Activated CD4-positive, alpha-beta T cell treated with anti-CD3 and anti-CD28 coated beads, Interleukin-2, amount 50 U/mL, for 1 hour (primary cell): ENCODE results near the gene CPEB1.
"Not testable (repeated sequence)": the region's sequence is repeated elsewhere in the genome, so short reads cannot be mapped to it uniquely, and the experiment has no call there.

Experiments used
- DNase-seq: peaks from one replicate; pipeline ENCODE4 v3.0.0-alpha.2; 2020

CPEB1 gene

DNA sequence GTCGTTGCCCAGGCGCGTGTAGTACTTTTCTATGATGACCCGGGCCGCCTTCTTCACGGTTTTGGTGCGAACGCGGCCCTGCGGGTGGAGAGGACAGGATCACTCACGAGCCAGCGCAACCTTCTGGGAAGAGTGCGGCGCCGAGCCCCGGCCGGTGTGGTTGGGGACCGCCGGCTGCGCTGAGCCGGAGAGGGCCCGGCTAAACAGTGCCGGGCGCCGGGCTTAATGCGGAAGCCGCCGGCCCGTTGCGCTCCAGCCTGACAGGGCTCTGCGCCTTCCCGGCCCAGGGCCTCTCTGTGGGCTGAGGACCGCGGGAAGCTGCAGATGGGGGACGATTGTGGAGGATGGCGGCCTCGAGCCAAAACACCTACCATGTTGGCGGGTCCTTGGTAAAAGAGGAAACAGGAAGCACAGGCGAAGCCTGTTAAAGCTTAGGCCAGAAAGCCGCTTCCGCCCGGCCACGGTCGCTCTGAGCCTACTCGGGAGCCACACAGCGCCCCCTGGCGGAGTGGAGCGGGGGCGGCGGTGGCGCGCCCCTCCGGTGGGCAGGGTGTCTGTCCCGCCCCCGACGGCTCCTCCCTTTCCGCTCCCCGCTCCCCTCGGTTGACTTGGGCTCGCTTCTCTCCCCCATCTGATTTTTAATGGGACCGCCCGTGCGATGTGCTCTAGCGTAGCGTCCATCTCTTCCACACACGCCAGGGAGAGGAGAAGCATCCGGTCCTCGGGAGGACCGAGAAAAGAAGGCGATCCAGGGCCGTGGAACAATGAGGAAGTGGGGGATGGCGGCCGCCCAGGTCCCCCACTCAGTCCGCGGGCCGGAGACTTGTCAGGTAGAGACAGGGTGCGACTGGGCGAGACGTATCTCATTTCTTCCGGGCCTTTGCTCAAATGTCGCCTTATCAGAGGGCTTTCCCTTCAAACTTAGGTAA is 106.8 kb downstream of the CPEB1 start, which contains the start of gene RPS17:
Gene RPS17 (minus strand): TSS at position 403 of the 929 bp plus-strand sequence. CDS start 29 bp downstream, at position 374.
- peak; percentile 98 for DNase-seq

GRCh38 chr15:82539691-82540054 is 107.5 kb downstream of the CPEB1 start:
- no peak for DNase-seq

GRCh38 chr15:82538961-82539690 is 108.0 kb downstream of the CPEB1 start:
- no peak for DNase-seq

- DNase-seq: no peak
Measured at GRCh38 chr15:82537351-82537908, 109.7 kb downstream of the CPEB1 start.

GRCh38 chr15:82536409-82537350 is 110.5 kb downstream of the CPEB1 start:
- no peak for DNase-seq

DNA sequence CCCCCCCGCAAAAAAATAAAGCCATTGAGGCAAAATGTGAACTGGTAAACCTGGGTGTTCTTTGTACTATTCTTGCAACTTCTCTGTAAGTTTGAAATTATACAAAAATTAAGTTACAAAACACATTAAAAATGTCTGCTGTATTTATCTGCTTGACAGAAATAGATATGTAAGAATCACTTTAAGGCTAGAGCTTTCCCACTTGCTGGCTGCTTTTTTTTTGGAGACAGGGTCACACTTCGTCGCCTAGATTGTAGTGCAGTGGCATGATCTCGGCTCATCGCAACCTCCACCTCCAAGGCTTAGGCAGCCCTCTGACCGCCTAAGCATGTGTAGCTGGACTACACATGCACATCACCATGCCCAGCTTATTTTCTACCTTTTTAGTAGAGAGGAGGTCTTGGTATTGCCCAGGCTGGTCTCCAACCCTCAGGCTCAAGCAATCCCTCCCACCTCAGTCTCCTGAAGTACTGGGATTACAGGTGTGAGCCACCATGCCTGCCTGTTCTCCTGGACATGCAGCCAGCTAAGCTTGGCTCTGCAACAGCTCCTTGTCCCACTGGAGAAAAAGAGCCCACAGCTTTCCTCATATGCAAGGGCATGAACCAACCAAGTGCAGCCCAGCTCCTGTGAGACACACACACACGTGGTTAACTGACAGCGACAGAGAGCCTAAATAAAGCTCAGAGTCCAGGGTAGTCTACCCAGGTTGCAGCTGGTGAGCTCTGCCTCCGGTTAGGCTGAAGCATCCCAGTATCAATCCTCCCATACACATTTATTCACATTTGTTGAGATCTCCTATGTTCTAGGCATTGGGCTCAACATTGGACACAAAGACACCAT is 111.4 kb downstream of the CPEB1 start:
- no peak for DNase-seq

- DNase-seq: not testable (repeated sequence)
Measured at GRCh38 chr15:82535151-82535550, 112.0 kb downstream of the CPEB1 start.

DNA sequence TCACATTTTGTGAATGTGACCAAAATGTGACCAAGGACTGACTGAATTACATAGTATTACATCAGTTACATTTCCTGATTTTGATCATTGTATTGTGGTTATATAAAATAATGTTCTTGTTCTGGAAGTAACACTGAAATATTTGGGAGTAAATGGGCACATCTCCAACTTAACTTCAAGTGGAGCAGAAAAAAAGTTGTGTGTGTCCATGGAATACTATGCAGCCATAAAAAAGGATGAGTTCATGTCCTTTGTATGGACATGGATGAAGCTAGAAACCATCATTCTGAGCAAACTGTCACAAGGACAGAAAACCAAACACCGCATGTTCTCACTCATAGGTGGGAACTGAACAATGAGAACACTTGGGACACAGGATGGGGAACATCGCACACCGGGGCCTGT is 112.7 kb downstream of the CPEB1 start:
- not testable (repeated sequence) for DNase-seq

GRCh38 chr15:82533801-82534200 is 113.4 kb downstream of the CPEB1 start:
- no peak for DNase-seq

- DNase-seq: no peak
Measured at GRCh38 chr15:82532991-82533481, 114.1 kb downstream of the CPEB1 start.

GRCh38 chr15:82532383-82532990 is 114.7 kb downstream of the CPEB1 start:
- DNase-seq: no peak

DNA sequence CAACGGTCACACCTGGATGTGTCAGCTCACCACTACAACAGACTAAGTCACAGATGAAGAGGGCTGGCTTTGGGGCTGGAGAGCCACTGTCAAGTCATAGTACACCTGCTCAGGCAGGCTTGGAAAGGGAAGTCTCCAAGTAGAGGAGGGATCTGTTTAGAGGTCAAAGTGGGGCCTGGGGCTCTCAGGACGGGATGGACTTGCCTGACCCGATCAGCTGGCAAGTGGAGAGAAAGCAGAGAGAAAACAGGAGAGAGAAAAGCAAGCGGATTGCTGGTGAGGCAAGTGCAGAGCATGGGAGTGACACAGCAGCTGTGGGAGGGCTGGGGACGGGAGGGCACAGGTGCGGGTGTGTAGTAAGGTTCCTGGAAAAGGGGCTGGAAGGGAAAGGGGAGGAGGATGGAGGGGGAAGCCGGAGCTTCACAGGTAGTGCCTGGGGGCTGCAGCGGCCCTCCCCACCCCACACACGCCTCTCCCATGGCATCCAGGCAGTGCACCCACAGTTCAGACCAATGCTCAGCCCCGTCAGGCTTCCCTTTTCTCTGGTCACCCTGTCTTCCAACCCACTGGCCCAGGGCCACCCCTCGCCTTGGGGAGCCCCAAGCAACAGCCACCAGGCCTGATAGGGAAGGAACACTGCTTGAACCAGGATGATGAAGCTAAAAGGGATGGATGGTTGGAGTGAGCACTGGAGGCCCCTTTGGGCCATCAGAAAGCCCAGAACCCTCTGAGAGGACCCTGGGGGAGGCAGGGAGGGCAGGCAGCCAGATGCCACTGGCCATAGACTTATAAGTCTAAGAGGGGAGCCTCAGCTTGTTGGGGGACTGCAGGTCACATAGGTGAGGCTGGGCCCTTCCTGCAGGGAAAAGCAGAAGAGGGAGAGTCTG is 115.4 kb downstream of the CPEB1 start:
- DNase-seq: no peak

- peak; percentile 67 for DNase-seq
Measured at GRCh38 chr15:82530606-82531379, 116.4 kb downstream of the CPEB1 start.

DNA sequence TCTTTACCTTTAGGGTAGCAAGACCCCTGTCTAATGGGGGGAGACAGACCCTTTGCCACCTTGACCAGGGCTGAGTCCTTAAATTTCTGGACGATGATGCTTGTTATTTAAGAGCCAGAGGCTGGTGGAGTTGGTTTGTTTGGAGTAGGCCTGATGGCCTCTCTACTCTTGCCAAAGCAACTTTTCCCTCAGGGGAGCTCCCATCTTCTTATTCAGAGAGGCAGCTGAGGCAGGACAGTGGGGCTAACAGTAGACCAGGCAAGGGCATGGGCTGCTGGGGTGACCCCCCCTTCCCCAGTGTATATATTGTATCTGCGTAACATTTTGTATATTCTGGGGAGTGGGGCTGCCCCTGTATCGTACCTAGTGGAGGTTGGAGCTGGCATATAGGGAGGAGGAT is 117.2 kb downstream of the CPEB1 start:
- DNase-seq: no peak

- not testable (repeated sequence) for DNase-seq
Measured at GRCh38 chr15:82513587-82513986, 133.6 kb downstream of the CPEB1 start.

- DNase-seq: not testable (repeated sequence)
Measured at GRCh38 chr15:82507693-82508092, 139.5 kb downstream of the CPEB1 start.

DNA sequence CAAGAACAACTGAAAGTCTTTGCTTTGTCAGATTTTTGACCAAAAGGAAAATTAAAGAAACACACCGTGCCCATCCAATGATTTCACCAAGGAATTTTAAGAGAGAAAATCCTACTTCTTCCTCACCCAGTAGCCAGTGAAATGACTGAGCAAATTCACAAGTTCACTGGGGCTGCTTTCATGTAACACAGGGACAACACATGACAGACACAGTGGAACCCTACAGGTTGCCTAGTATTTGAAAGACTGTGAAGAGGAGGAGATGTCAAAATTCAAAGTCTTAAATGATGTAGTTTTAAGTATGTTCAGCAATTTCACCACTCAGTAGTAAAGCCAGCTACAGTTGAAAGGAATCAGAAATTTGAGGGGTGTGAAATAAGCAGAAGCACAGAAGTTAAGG is 140.1 kb downstream of the CPEB1 start:
- DNase-seq: not testable (repeated sequence)

DNA sequence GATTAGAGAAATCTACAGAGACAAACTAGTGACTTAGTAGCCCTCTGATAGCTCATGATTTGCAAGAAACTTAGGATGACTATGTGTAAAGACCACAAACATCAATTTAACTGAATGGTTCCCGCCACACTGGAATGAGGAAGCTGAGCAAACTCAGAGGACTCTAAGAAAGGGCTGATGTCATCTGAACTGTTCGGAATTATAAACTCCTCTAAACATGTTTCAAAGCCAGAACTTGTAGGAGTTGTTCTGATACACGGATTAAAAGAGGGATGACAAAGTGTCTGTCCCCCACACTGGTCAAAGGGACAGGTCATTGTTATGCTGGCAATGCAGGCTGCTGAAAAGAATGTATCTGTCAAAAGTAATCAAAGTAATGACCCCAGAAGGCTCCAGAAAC is 141.3 kb downstream of the CPEB1 start:
- DNase-seq: not testable (repeated sequence)

GRCh38 chr15:82504074-82504473 is 143.1 kb downstream of the CPEB1 start:
- DNase-seq: not testable (repeated sequence)
